ENCODE results near the gene XPO6. TPM values are rescaled to one million over a fixed set of nuclear protein-coding genes. Genes with fewer than 3 reads are reported as not detected.

XPO6 gene
- total RNA-seq, 1 experiment from 2014 or later = 124 TPM

DNA sequence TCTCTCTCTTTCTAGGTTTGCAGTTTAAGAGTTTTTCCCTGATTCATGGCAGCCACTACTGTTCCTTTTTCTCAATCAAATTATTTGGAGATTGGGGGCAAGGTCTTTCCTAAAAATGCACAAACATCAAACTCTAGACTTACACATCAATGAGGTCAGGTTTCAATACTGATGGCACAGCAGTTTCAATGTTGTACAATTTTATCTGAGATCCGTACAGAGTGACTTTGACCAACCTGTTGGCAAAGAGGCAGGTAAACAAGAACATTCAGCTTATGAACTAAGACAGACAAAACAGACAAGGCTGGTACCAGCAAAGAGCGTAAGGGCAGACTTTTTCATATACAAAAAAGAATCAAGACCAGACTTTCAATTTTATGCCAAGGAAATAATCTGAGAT, 90.2 kb downstream of the XPO6 start:
- H3K4me3 Mint-ChIP-seq = no peak overlapping the region
- Histone ChIP-seq H3K4me2 (ENCODE audit: insufficient read depth, insufficient read length, low read length) (no peak overlapping the region), H2BK120ac (ENCODE audit: low read depth, low read length, poor library complexity, severe bottlenecking) (no peak overlapping the region), H3K9me3 (ENCODE audit: control insufficient read depth, low read depth, low read length) (no peaks in the 10 kb centered on the region), H2BK12ac (ENCODE audit: insufficient read length, low read depth, low read length) (no peak overlapping the region), H3T11ph (ENCODE audit: low read length) (no peak overlapping the region), H3K79me2 (ENCODE audit: insufficient read depth, low read length) (no peaks in the 10 kb centered on the region), H2BK20ac (ENCODE audit: low read depth, low read length, poor library complexity, severe bottlenecking) (no peak overlapping the region), H3K56ac (ENCODE audit: insufficient read length, low read depth, low read length) (no peak overlapping the region), H3K23ac (ENCODE audit: insufficient read length, low read depth, low read length) (no peak overlapping the region), H3K79me1 (ENCODE audit: insufficient read depth, low read depth, low read length, poor library complexity, severe bottlenecking) (no peaks in the 10 kb centered on the region), H2AK5ac (ENCODE audit: insufficient read length, low read length) (no peak overlapping the region), H2BK15ac (ENCODE audit: low read depth, low read length) (no peak overlapping the region), H4K91ac (ENCODE audit: insufficient read length, low read depth, low read length) (no peak overlapping the region), H4K20me1 (ENCODE audit: control insufficient read depth, insufficient read depth, insufficient read length) (no peaks in the 10 kb centered on the region), H2AFZ (ENCODE audit: low read length) (no peak overlapping the region), H3K27ac (ENCODE audit: insufficient read length, low read depth, low read length) (no peak overlapping the region), H3K9ac (ENCODE audit: extremely low read depth, insufficient read length, low read length) (no peak overlapping the region), H4K5ac (ENCODE audit: insufficient read length, low read depth, low read length) (no peak overlapping the region), H3K4ac (ENCODE audit: low read depth, low read length) (no peak overlapping the region), H4K8ac (replicated peaks; ENCODE audit: insufficient read length, low read depth, low read length) (no peak overlapping the region), H3K18ac (ENCODE audit: insufficient read length, low read depth, low read length) (no peak overlapping the region), H3K27me3 (ENCODE audit: insufficient read depth, low read length) (no peaks in the 10 kb centered on the region), H3K14ac (ENCODE audit: insufficient read depth, low read length) (no peak overlapping the region), H3K4me1 (ENCODE audit: insufficient read depth, low read length) (no peaks in the 10 kb centered on the region), H3K23me2 (ENCODE audit: insufficient read length, low read depth, low read length, poor library complexity, severe bottlenecking) (no peaks in the 10 kb centered on the region), H2BK5ac (ENCODE audit: insufficient read length, low read length) (no peak overlapping the region)
- no peaks in the 10 kb centered on the region for H3K9me3 Mint-ChIP-seq
- TF ChIP-seq, protein P1, sequence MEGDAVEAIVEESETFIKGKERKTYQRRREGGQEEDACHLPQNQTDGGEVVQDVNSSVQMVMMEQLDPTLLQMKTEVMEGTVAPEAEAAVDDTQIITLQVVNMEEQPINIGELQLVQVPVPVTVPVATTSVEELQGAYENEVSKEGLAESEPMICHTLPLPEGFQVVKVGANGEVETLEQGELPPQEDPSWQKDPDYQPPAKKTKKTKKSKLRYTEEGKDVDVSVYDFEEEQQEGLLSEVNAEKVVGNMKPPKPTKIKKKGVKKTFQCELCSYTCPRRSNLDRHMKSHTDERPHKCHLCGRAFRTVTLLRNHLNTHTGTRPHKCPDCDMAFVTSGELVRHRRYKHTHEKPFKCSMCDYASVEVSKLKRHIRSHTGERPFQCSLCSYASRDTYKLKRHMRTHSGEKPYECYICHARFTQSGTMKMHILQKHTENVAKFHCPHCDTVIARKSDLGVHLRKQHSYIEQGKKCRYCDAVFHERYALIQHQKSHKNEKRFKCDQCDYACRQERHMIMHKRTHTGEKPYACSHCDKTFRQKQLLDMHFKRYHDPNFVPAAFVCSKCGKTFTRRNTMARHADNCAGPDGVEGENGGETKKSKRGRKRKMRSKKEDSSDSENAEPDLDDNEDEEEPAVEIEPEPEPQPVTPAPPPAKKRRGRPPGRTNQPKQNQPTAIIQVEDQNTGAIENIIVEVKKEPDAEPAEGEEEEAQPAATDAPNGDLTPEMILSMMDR (conservative IDR thresholded peaks at IDR 0.05) = no peak
- peaks cover 29 to 81% (median 56%) of the 10 kb centered on the region in 3 experiments for H3K36me3 Mint-ChIP-seq (ENCODE audit: insufficient read depth in 1 of 3, low read depth in 3 of 3)
- no peak overlapping the region for H3K27ac Mint-ChIP-seq
- no CpG with 5 or more reads among the region's 2 CpGs for WGBS (ENCODE audit: extremely low coverage, insufficient read length, low lambda C conversion rate)
- no peak for DNase-seq
- no peaks in the 10 kb centered on the region for H3K4me1 Mint-ChIP-seq
- no peaks in the 10 kb centered on the region for H3K27me3 Mint-ChIP-seq (ENCODE audit: low read depth)

Measured in H9 (cell line).